NCI-H524 (cell line): ENCODE data around the gene VEGFA.

Source experiments
- DNase-seq, 2 experiments: peaks; one replicate each; lab custom pipeline; 2025; lab: John Stamatoyannopoulos, UW

VEGFA gene

GRCh38 chr6:43821101-43821886, 51.3 kb downstream of the VEGFA start:
- no peak for DNase-seq

- DNase-seq = no peak
These were observed 53.4 kb downstream of the VEGFA start for GRCh38 chr6:43823390-43823789.

- DNase-seq = peak in 1 of 2 experiments; percentile 52
These were observed 54.1 kb downstream of the VEGFA start for GRCh38 chr6:43823879-43824702.

GRCh38 chr6:43824703-43825064, 54.7 kb downstream of the VEGFA start:
- DNase-seq = no peak

GRCh38 chr6:43825187-43826115, 55.4 kb downstream of the VEGFA start:
- no peak for DNase-seq

GRCh38 chr6:43826730-43827129, 56.7 kb downstream of the VEGFA start:
- no peak for DNase-seq

- DNase-seq = no peak
These were observed 57.9 kb downstream of the VEGFA start for GRCh38 chr6:43827898-43828297.

GRCh38 chr6:43828711-43829110, 58.7 kb downstream of the VEGFA start:
- DNase-seq = no peak

- DNase-seq = no peak
These were observed 59.5 kb downstream of the VEGFA start for GRCh38 chr6:43829470-43829869.

- no peak for DNase-seq
These were observed 60.8 kb downstream of the VEGFA start for GRCh38 chr6:43830775-43831174.

- no peak for DNase-seq
These were observed 61.2 kb downstream of the VEGFA start for GRCh38 chr6:43831191-43831590.

- peak; percentile 51 to 87 for DNase-seq
These were observed 63.4 kb downstream of the VEGFA start for GRCh38 chr6:43833223-43833995.

GRCh38 chr6:43833996-43834390, 64.0 kb downstream of the VEGFA start:
- DNase-seq = no peak

GRCh38 chr6:43834528-43835155, 64.6 kb downstream of the VEGFA start:
- peak; percentile 40 to 73 for DNase-seq

- no peak for DNase-seq
These were observed 65.9 kb downstream of the VEGFA start for GRCh38 chr6:43835872-43836419.
